OCI-M2 (cell line): ENCODE measurements around the gene CLOCK.

Experiments used
- DNase-seq: peaks from one replicate; lab custom pipeline; 2025; ENCODE audit not compliant: unreplicated experiment; lab: John Stamatoyannopoulos, UW

Gene CLOCK

GRCh38 chr4:55424791-55425190 lies 121.9 kb downstream of the CLOCK start:
- no peak for DNase-seq

GRCh38 chr4:55416176-55416575 lies 130.5 kb downstream of the CLOCK start:
- no peak for DNase-seq

GRCh38 chr4:55411621-55412020 lies 135.1 kb downstream of the CLOCK start:
- DNase-seq: no peak

GRCh38 chr4:55410431-55410830 lies 136.3 kb downstream of the CLOCK start:
- no peak for DNase-seq

- DNase-seq: no peak
Observed at GRCh38 chr4:55409468-55410171, 137.1 kb downstream of the CLOCK start.

GRCh38 chr4:55407764-55408163 lies 138.9 kb downstream of the CLOCK start:
- DNase-seq: no peak

GRCh38 chr4:55407119-55407518 lies 139.6 kb downstream of the CLOCK start:
- no peak for DNase-seq

- DNase-seq: no peak
Observed at GRCh38 chr4:55406545-55406944, 140.2 kb downstream of the CLOCK start.

GRCh38 chr4:55405073-55405472 lies 141.6 kb downstream of the CLOCK start:
- DNase-seq: no peak

GRCh38 chr4:55399581-55399980 lies 147.1 kb downstream of the CLOCK start:
- no peak for DNase-seq

GRCh38 chr4:55398966-55399365 lies 147.7 kb downstream of the CLOCK start:
- no peak for DNase-seq

GRCh38 chr4:55398461-55398860 lies 148.2 kb downstream of the CLOCK start:
- no peak for DNase-seq

GRCh38 chr4:55397520-55398321 lies 149.0 kb downstream of the CLOCK start:
- DNase-seq: no peak

GRCh38 chr4:55397126-55397436 lies 149.6 kb downstream of the CLOCK start:
- DNase-seq: no peak

- DNase-seq: no peak
Observed at GRCh38 chr4:55396308-55397125, 150.2 kb downstream of the CLOCK start.

- no peak for DNase-seq
Observed at GRCh38 chr4:55395529-55396307, 151.0 kb downstream of the CLOCK start, which contains the start of gene TMEM165. TSS of gene TMEM165 (plus strand) at chr4:55395957. CDS start at chr4:55396190, 233 bp downstream.

GRCh38 chr4:55395218-55395528 lies 151.5 kb downstream of the CLOCK start:
- no peak for DNase-seq

- no peak for DNase-seq
Observed at GRCh38 chr4:55393461-55394320, 153.0 kb downstream of the CLOCK start.

GRCh38 chr4:55386840-55387239 lies 159.9 kb downstream of the CLOCK start:
- DNase-seq: peak; percentile 71

GRCh38 chr4:55386073-55386472 lies 160.6 kb downstream of the CLOCK start:
- DNase-seq: no peak
